ENCODE measurements around the gene AP3B1. TPM values are rescaled to one million over a fixed set of nuclear protein-coding genes. Genes with fewer than 3 reads are reported as not detected.

The AP3B1 gene
- total and polyA plus RNA-seq, 2 of the 8 experiments (the other 6 are each of a cell fraction or from before 2014, with no cell fraction given), result 45.8 to 48.3 TPM

- H4K8ac ChIP-seq (ENCODE audit: extremely low read depth, insufficient read depth, low read length), result no peak overlapping the region
These were observed 2.8 kb downstream of the AP3B1 start for GRCh38 chr5:78291687-78292086.

More at GRCh38 chr5:78291687-78292086, 2.8 kb downstream of the AP3B1 start:
- TF ChIP-seq TEAD4 (IDR thresholded peaks at IDR 0.05; ENCODE audit: low read depth, low read length), result no peak
- 0 out of 2 replicates have a peak, but pooled peaks have one; percentile 36 for TF ChIP-seq CEBPB (IDR thresholded peaks at IDR 0.05; ENCODE audit: low read depth, low read length)
- Histone ChIP-seq H2BK12ac (ENCODE audit: low read depth, low read length) (no peak overlapping the region), H3K23ac (ENCODE audit: insufficient read length) (no peak overlapping the region), H3K18ac (ENCODE audit: extremely low read depth, low read length) (no peak overlapping the region), H3K9me3 (ENCODE audit: insufficient read depth in 2 of 2, low read depth in 1 of 2, low read length in 1 of 2) (no peaks in the 10 kb centered on the region), H3K9ac (replicated peaks in 1 of 4; ENCODE audit: extremely low read depth in 1 of 4, low read depth in 3 of 4, low read length in 3 of 4) (no peak overlapping the region), H4K20me1 (replicated peaks in 1 of 2; ENCODE audit: control insufficient read depth in 1 of 2, insufficient read depth in 2 of 2, low read length in 2 of 2) (no peaks in the 10 kb centered on the region), H2AFZ (ENCODE audit: low read length) (no peak overlapping the region), H3K4me2 (ENCODE audit: insufficient read depth in 1 of 2, low read depth in 2 of 2, low read length in 2 of 2) (no peak overlapping the region), H4K5ac (ENCODE audit: insufficient read length, low read depth, low read length) (no peak overlapping the region), H2AK5ac (ENCODE audit: low read depth, low read length) (no peak overlapping the region), H3K27ac (ENCODE audit: low read depth, low read length) (no peak overlapping the region), H3K36me3 (ENCODE audit: control insufficient read depth in 2 of 4, insufficient read depth in 4 of 4, low read length in 3 of 4) (no peaks in the 10 kb centered on the region; a peak in 1 of 8 replicates), H3K27me3 (replicated peaks in 1 of 4; ENCODE audit: control insufficient read depth in 3 of 4, extremely low read depth in 1 of 4, insufficient read depth in 3 of 4, low read length in 3 of 4) (no peaks in the 10 kb centered on the region), H2BK120ac (replicated peaks; ENCODE audit: low read depth, low read length) (no peak overlapping the region), H4K91ac (replicated peaks; ENCODE audit: insufficient read length, low read length) (no peak overlapping the region), H3K56ac (replicated peaks; ENCODE audit: insufficient read length, low read depth, low read length) (no peak overlapping the region), H3K79me1 (ENCODE audit: low read depth, low read length) (no peaks in the 10 kb centered on the region), H3K79me2 (ENCODE audit: control insufficient read depth in 1 of 2, insufficient read depth in 2 of 2, low read length in 2 of 2) (peaks cover 0 to 69% of the 10 kb centered on the region in 2 experiments; a peak in 3 of 4 replicates), H3K4ac (replicated peaks; ENCODE audit: insufficient read length, low read depth, low read length) (no peak overlapping the region), H3K4me1 (replicated peaks in 1 of 4; ENCODE audit: control insufficient read depth in 3 of 4, insufficient read depth in 4 of 4, low read length in 3 of 4) (no peaks in the 10 kb centered on the region; a peak in 1 of 7 replicates), H2BK15ac (ENCODE audit: low read length) (no peak overlapping the region), H3K4me3 (ENCODE audit: extremely low read depth in 1 of 4, insufficient read depth in 2 of 4, low read depth in 3 of 4, low read length in 4 of 4) (no peak overlapping the region), H3K23me2 (ENCODE audit: low read depth, low read length) (peaks cover 8% of the 10 kb centered on the region), H3K14ac (ENCODE audit: insufficient read length) (no peak overlapping the region), H2BK5ac (ENCODE audit: low read depth, low read length) (no peak overlapping the region), H2BK20ac (ENCODE audit: low read length) (no peak overlapping the region)
- DNase-seq (ENCODE audit: low read depth in 1 of 2, low spot score in 2 of 2) (no peak), FAIRE-seq (no peak)
- WGBS, 2 experiments (ENCODE audit: extremely low coverage in 1 of 2, insufficient coverage in 1 of 2, insufficient read length in 1 of 2, insufficient replicate concordance in 2 of 2, low coverage in 1 of 2, low lambda C conversion rate in 2 of 2, missing lambda C conversion rate in 1 of 2), result 84% methylated on average over 2 of the region's 2 CpGs; no CpG with 5 or more reads in 1 of the 2 experiments
- ChIA-PET CTCF (ENCODE audit: partially characterized antibody) (interaction anchor here (0.9 to 1.0 kb wide), 2 partner anchors 11 to 171 kb away, joined by 3 read pairs; no protein-coding TSS in a partner anchor), POLR2A (ENCODE audit: partially characterized antibody) (no interaction called here)

Data from H1 (cell line).